Nucleus accumbens (tissue), 56 donors: ENCODE measurements around the gene UBAP2.
A peak's percentile ranks its signal among the peaks of the same experiment; 100 is the strongest.
"Not testable (repeated sequence)": the region's sequence is repeated elsewhere in the genome, so short reads cannot be mapped to it uniquely, and the experiment has no call there.

Experiments used
- DNase-seq, 56 donors: peaks; one replicate each; lab custom pipeline; 2025; lab: John Stamatoyannopoulos, UW

Gene UBAP2

GRCh38 chr9:34049630-34050384 is 1.1 kb upstream of the UBAP2 start:
- peak in 7 of 56 donors; percentile 0 to 8 (median 1) for DNase-seq

DNA sequence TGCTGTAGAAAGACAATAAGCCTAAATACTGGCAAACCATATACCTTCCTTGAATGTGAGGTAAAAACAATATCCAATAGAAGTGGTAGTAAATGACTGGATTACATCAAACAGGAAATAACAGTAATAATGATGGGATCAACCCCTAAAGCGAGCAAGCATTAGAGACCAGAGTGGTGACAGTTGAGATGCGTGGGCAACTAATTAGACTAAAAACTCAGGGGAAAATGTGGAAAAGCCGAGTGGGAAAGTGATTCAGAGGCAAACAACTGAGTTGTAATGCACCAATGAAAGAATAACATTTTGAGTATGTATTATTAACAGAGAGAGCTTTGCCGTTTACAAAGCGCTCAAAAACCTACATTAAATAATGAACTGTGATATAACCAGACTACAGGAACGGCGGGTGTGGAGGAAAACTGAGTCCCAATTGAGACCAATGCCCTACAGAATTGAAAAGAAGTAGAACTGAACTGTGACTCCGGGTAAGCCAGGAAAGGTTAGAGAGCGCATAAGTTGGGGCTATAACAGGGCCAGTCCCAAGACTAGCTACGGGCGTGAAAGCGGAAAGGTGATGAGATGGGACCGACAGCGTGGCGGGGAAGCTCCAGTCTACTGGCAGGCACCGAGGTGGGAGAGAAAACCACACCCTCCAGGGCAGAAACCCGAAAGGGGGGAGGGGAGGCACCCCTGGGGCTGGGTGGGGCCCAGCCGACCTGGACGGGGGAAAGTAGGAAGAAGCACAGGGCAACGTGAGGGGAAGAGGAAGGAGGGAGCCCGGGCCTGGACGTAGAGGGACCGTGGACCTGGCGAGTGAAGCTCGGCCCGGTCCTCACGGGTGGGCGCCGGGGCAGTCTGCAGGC is 592 bp downstream of the UBAP2 start:
- peak in 29 of 56 donors; percentile 13 to 63 (median 43) for DNase-seq

DNA sequence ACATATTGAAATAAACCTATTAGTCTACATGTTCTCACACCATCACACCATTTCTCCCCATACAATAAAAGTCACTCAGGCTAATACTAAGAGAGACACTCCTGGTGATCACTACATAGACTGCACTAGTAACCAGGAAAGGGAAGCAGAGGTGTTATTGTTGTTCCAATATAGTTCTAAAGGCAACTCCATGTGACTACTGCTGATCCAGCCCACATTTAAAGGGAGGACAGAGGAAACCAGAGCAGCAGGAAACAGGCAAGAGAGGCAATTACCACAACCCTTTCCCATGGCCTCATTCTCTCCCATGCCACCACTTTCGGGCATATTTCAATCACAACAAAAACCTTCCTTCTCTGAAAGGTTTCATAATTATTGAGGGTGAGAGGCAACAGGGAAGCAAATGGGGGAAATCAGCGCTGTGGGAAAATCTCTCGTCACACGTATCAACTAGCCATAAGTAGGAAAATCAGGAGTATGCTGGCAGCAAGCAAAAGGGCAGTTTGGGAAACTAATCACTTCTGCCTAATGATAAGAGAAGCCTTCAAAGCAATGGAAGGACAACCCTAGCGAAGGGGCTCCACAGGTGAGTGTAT is 1.8 kb downstream of the UBAP2 start:
- no peak for DNase-seq

- no peak for DNase-seq
These were observed 2.8 kb downstream of the UBAP2 start for GRCh38 chr9:34045903-34046302.

- not testable (repeated sequence) for DNase-seq
These were observed 6.6 kb downstream of the UBAP2 start for GRCh38 chr9:34042074-34042473.

- DNase-seq, result not testable (repeated sequence)
These were observed 9.8 kb downstream of the UBAP2 start for GRCh38 chr9:34038851-34039250.

GRCh38 chr9:34037626-34038025 is 11.1 kb downstream of the UBAP2 start:
- DNase-seq, result no peak

DNA sequence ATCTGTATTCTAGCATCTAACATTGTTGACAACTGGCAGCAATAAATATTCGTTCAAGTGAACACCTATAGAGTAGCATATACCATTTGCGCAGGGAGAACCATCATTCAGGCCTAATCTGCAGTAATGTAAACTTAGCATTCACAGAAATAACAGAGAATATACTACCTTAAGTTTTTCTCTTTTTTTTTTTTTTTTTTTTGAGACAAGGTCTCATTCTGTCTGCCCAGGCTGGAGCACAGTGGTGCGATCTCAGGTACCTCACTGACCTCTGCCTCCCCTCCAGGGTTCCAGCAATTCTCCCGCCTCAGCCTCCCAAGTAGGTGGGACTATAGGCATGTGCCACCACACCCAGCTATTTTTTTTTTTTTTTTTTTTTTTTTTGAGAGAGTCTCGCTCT is 12.1 kb downstream of the UBAP2 start:
- DNase-seq, result no peak

- no peak for DNase-seq
These were observed 13.0 kb downstream of the UBAP2 start for GRCh38 chr9:34035656-34036055.

DNA sequence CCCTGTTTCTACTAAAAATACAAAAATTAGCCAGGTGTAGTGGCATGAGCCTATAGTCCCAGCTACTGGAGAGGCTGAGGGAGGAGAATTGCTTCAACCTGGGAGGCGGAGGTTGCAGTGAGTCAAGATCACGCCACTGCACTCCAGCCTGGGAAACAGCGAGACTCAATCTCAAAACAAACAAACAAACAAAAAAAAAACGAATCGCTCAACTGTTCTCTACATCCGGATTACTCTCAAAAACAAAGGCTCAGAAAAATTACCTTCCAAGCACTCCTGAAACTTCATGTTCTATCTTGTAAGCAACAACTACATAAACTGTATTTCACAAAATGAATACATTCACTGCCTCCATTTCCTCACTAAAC is 14.0 kb downstream of the UBAP2 start:
- no peak for DNase-seq

DNA sequence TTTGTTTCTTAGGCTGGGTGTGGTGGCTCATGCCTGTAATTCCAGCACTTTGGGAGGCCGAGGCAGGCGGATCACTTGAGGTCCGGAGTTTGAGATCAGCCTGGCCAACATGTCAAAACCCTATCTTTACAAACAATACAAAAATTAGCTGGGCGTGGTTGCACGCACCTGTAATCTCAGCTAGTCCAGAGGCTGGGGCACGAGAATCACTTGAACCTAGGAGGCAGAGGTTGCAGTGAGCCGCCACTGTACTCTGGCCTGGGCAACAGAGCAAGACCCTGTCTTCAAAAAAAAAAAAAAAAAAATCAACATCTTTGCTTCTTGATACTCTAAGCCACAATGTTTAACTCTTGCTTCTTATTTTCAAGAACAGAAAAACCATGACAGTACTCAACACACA is 16.1 kb downstream of the UBAP2 start:
- no peak for DNase-seq

- no peak for DNase-seq
These were observed 20.7 kb downstream of the UBAP2 start for GRCh38 chr9:34027845-34028574.

- no peak for DNase-seq
These were observed 22.9 kb downstream of the UBAP2 start for GRCh38 chr9:34025811-34026210.

- DNase-seq, result no peak
These were observed 23.6 kb downstream of the UBAP2 start for GRCh38 chr9:34025062-34025461.

DNA sequence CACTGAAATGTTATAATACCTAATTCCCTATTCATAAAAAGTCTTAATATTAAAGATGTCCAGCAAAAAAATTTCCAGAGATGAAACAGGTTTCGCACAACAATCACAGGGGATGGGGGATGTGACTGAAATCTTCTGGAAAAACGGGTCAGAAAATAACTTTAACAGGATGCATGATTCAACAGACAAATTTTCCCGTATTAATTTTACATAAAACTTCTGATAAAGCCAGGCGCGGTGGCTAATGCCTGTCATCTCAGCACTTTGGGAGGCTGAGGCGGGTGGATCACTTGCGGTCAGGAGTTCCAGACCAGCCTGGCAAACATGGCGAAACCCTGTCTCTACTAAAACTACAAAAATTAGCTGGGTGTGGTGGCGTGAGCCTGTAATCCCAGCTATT is 24.2 kb downstream of the UBAP2 start:
- not testable (repeated sequence) for DNase-seq

- no peak for DNase-seq
These were observed 32.5 kb downstream of the UBAP2 start for GRCh38 chr9:34016149-34016548.

- no peak for DNase-seq
These were observed 37.7 kb downstream of the UBAP2 start for GRCh38 chr9:34010979-34011378.

- no peak for DNase-seq
These were observed 46.7 kb downstream of the UBAP2 start for GRCh38 chr9:34001951-34002350.

DNA sequence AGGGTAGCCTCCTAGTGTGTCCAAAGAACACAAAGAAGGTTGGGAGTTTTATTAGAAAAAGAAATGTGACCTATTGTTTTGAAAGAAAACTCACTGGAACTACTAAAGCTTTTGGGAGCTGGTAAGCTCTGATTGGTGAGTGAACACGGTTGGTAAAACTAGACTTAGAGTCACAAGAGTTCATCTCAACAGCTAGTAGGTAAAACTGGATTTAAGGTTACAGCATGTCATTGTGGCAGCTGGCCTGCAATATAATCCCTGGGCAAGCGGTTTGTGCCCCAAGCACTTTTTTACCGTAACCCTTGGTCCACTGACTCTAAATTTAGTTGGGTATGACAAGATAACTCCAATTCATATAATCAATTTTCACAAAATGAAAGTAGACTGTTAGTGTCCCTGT is 47.4 kb downstream of the UBAP2 start:
- no peak for DNase-seq

- DNase-seq, result no peak
These were observed 53.2 kb downstream of the UBAP2 start for GRCh38 chr9:33995449-33995848.

DNA sequence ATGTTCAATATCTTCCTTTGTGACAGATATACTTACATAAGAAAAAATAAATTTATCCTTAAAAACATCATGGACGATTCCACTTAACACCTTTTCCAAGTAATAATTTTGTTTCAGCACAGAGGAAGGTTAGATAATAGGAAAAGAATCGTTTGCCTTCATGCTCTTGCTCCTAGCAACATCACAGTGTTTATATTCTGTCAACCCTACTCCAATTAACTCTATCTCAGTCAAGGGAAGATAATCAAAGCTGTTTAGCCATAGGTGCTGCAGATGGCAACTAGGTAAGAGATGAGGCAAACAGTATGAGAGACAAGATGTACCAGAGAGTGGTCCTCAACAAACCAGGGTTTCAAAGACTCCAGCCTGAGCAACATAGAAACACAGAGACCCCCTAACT is 55.6 kb downstream of the UBAP2 start:
- DNase-seq, result no peak
